Stomach smooth muscle (tissue), 2 donors: ENCODE measurements around the gene LCA5.
A peak's percentile ranks its signal among the peaks of the same experiment; 100 is the strongest.

Experiments used
- H3K27ac ChIP-seq: one replicate; pipeline ENCODE4 v1.7.0; 2013; ENCODE audit warnings: mild to moderate bottlenecking, low read length, inconsistent platforms
- H3K27me3 ChIP-seq, 2 donors: one replicate each; pipeline ENCODE4 v1.7.0; 2013; ENCODE audit warnings: low read length in 2 of 2; ENCODE audit not compliant: insufficient read depth in 2 of 2, control insufficient read depth in 1 of 2
- H3K36me3 ChIP-seq, 2 donors: one replicate each; pipeline ENCODE4 v1.7.0; 2013; ENCODE audit warnings: low read length in 2 of 2; ENCODE audit not compliant: control insufficient read depth in 2 of 2, insufficient read depth in 2 of 2
- H3K4me1 ChIP-seq: one replicate; pipeline ENCODE4 v1.7.0; 2013; ENCODE audit warnings: low read length; ENCODE audit not compliant: control insufficient read depth, insufficient read depth
- H3K4me3 ChIP-seq, 2 donors: one replicate each; pipeline ENCODE4 v1.7.0; 2013; ENCODE audit warnings: low read length in 2 of 2
- H3K9ac ChIP-seq, 2 donors: one replicate each; pipeline ENCODE4 v1.7.0; 2013; ENCODE audit warnings: low read length in 2 of 2, mild to moderate bottlenecking in 1 of 2
- H3K9me3 ChIP-seq, 2 donors: one replicate each; pipeline ENCODE4 v1.7.0; 2013; ENCODE audit warnings: low read length in 2 of 2; ENCODE audit not compliant: control insufficient read depth in 2 of 2
- donor health status: healthy.
- donor health status: Pancreatic carcinoma.

LCA5 gene

GRCh38 chr6:79559706-79560105, 22.5 kb upstream of the LCA5 start:
- Histone ChIP-seq H3K36me3 (no peaks in the 10 kb centered on the region), H3K27ac (no peak overlapping the region), H3K27me3 (no peaks in the 10 kb centered on the region), H3K9me3 (no peaks in the 10 kb centered on the region), H3K9ac (no peak overlapping the region), H3K4me1 (no peaks in the 10 kb centered on the region), H3K4me3 (no peak overlapping the region)

- H3K9me3 ChIP-seq: no peaks in the 10 kb centered on the region
- H3K4me3 ChIP-seq: no peak overlapping the region
- no peaks in the 10 kb centered on the region for H3K36me3 ChIP-seq
- H3K9ac ChIP-seq: no peak overlapping the region
- no peaks in the 10 kb centered on the region for H3K4me1 ChIP-seq
- no peaks in the 10 kb centered on the region for H3K27me3 ChIP-seq
- no peak overlapping the region for H3K27ac ChIP-seq
Observed at GRCh38 chr6:79557673-79558467, 20.6 kb upstream of the LCA5 start.

GRCh38 chr6:79554305-79554704, 17.1 kb upstream of the LCA5 start:
- no peaks in the 10 kb centered on the region for H3K27me3 ChIP-seq
- H3K36me3 ChIP-seq: no peaks in the 10 kb centered on the region
- no peak overlapping the region for H3K4me3 ChIP-seq
- no peak overlapping the region for H3K27ac ChIP-seq
- no peaks in the 10 kb centered on the region for H3K4me1 ChIP-seq
- H3K9me3 ChIP-seq: no peaks in the 10 kb centered on the region
- no peak overlapping the region for H3K9ac ChIP-seq

- H3K27ac ChIP-seq: no peak overlapping the region
- no peaks in the 10 kb centered on the region for H3K27me3 ChIP-seq
- H3K9ac ChIP-seq: no peak overlapping the region
- H3K4me3 ChIP-seq: no peak overlapping the region
- no peaks in the 10 kb centered on the region for H3K36me3 ChIP-seq
- H3K4me1 ChIP-seq: peaks cover under 1% of the 10 kb centered on the region
- no peaks in the 10 kb centered on the region for H3K9me3 ChIP-seq
Observed at GRCh38 chr6:79551401-79551800, 14.2 kb upstream of the LCA5 start.

- H3K36me3 ChIP-seq: no peaks in the 10 kb centered on the region
- H3K9me3 ChIP-seq: no peaks in the 10 kb centered on the region
- no peak overlapping the region for H3K4me3 ChIP-seq
- no peaks in the 10 kb centered on the region for H3K27me3 ChIP-seq
- no peak overlapping the region for H3K27ac ChIP-seq
- H3K9ac ChIP-seq: no peak overlapping the region
- peaks cover 12% of the 10 kb centered on the region for H3K4me1 ChIP-seq
Observed at GRCh38 chr6:79548304-79548703, 11.1 kb upstream of the LCA5 start.

- Histone ChIP-seq H3K36me3 (no peaks in the 10 kb centered on the region), H3K27me3 (no peaks in the 10 kb centered on the region), H3K4me1 (peaks cover 12% of the 10 kb centered on the region), H3K9ac (no peak overlapping the region), H3K27ac (peak overlapping the region; percentile 12), H3K9me3 (no peaks in the 10 kb centered on the region), H3K4me3 (no peak overlapping the region)
Observed at GRCh38 chr6:79546186-79546585, 9.0 kb upstream of the LCA5 start.

- peak overlapping the region; percentile 41 to 61 for H3K4me3 ChIP-seq
Observed at GRCh38 chr6:79544939-79545450, 7.8 kb upstream of the LCA5 start.

GRCh38 chr6:79544299-79544927, 7.2 kb upstream of the LCA5 start:
- no peaks in the 10 kb centered on the region for H3K9me3 ChIP-seq
- peak overlapping the region; percentile 42 for H3K27ac ChIP-seq
- no peaks in the 10 kb centered on the region for H3K27me3 ChIP-seq
- H3K4me1 ChIP-seq: peaks cover 12% of the 10 kb centered on the region
- no peak overlapping the region for H3K9ac ChIP-seq
- peak overlapping the region in 1 of 2 donors; percentile 61 for H3K4me3 ChIP-seq
- H3K36me3 ChIP-seq: no peaks in the 10 kb centered on the region

More at GRCh38 chr6:79544939-79545450, 7.8 kb upstream of the LCA5 start:
- Histone ChIP-seq H3K4me1 (peaks cover 12% of the 10 kb centered on the region), H3K36me3 (no peaks in the 10 kb centered on the region), H3K9me3 (no peaks in the 10 kb centered on the region), H3K27me3 (no peaks in the 10 kb centered on the region), H3K27ac (peak overlapping the region; percentile 26), H3K9ac (peak overlapping the region in 1 of 2 donors; percentile 36)

- H3K9me3 ChIP-seq: no peaks in the 10 kb centered on the region
- H3K27me3 ChIP-seq: no peaks in the 10 kb centered on the region
- H3K27ac ChIP-seq: peak overlapping the region; percentile 42
- H3K4me3 ChIP-seq: no peak overlapping the region
- H3K9ac ChIP-seq: no peak overlapping the region
- peaks cover 12% of the 10 kb centered on the region for H3K4me1 ChIP-seq
- no peaks in the 10 kb centered on the region for H3K36me3 ChIP-seq
Observed at GRCh38 chr6:79543886-79544285, 6.7 kb upstream of the LCA5 start.

- Histone ChIP-seq H3K27me3 (no peaks in the 10 kb centered on the region), H3K4me3 (no peak overlapping the region), H3K9me3 (no peaks in the 10 kb centered on the region), H3K9ac (no peak overlapping the region), H3K27ac (no peak overlapping the region), H3K36me3 (no peaks in the 10 kb centered on the region), H3K4me1 (peaks cover 12% of the 10 kb centered on the region)
Observed at GRCh38 chr6:79543411-79543810, 6.2 kb upstream of the LCA5 start.
